ENCODE data around the gene AHRR.
"Not testable (repeated sequence)": the region's sequence is repeated elsewhere in the genome, so short reads cannot be mapped to it uniquely, and the experiment has no call there.

Gene AHRR

DNA sequence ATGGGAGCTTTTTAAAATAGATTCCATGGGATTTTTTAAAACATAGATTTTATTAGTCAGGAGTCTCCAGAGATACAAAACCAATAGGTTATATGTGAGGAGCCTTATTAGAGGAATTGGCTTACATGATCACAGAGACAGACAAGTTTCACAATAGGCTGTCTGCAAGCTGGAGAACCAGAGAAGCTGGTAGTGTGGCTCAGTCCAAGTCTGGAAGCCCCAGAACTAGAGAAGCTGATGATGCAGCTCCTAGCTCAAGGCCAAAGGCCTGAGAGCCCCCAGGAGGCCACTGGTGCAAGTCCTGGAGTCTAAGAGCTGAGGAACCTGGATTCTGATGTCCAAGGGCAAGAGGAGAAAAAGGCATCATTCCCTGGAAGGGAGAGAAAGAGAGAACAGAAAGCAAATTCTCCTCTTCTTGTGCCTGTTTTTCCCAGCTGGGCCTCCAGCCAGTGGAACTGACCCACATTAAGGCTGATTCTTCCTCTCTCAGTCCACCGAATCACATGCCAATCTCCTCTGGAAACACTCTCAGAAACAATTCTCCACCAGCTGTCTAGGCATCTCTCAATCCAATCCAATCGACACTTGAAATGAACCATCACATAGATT, 59.3 kb downstream of the AHRR start:
- no peak for DNase-seq

GRCh38 chr5:383066-383465, 61.6 kb downstream of the AHRR start:
- no peak for DNase-seq

DNA sequence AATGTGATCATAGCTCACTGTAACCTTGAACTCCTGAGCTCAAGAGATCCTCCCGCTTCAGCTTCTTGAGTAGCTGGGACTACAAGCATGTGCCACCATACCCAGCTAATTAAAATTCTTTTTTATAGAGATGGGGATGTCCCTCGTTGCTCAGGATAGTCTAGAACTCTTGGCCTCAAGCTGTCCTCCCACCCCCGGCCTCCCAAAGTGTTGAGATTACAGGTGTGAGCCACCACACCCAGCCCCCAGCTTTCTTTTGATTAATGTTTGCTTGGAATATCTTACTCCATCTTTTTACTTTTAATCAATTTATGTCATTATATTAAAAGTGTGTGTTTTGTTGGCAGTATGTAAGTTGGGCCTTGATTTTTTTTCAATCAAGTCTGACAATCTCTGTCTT, 62.1 kb downstream of the AHRR start:
- no peak for DNase-seq

- not testable (repeated sequence) for DNase-seq
Observed at GRCh38 chr5:384576-384975, 63.1 kb downstream of the AHRR start.

GRCh38 chr5:385321-385720, 63.8 kb downstream of the AHRR start:
- no peak for DNase-seq

DNA sequence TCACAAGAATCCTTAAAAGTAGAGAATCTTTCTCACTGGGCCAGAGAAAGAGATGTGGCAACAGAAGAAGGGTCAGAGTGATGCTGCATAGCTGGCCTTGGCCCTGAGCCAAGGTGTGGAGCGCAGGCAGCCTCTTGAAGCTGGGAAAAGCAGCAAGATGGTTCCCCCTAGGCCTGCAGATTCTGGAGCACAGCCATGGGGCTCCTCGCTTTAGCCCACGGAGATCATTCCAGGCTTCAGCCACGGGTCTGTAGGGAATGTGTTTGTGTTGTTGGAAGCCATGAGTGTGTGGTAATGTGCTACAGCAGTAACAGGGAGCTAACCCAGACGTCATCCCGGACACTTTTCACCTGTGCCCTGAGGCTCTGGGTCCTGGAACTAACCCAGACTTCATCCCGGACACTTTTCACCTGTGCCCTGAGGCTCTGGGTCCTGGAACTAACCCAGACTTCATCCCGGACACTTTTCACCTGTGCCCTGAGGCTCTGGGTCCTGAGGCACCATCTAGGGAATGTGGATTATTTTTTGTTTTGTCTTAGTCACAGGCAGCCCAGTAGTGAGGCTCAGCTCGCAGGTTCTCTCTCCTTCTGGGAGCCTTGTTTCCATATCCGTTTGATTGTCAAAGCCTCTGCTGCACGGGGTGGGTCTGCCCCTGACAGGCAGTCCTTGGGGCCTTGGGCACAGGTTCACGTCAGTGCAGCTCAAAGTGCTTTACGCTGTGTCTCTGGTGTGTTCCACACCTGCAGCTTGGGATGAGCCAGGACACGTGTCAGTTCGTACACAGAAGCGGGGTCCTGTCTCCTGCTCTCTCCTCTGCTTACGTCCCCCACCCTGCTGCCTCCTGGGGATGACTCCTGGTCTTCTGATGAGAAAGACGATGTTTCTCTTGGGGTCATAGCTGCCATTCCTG, 65.2 kb downstream of the AHRR start:
- no peak for DNase-seq

DNA sequence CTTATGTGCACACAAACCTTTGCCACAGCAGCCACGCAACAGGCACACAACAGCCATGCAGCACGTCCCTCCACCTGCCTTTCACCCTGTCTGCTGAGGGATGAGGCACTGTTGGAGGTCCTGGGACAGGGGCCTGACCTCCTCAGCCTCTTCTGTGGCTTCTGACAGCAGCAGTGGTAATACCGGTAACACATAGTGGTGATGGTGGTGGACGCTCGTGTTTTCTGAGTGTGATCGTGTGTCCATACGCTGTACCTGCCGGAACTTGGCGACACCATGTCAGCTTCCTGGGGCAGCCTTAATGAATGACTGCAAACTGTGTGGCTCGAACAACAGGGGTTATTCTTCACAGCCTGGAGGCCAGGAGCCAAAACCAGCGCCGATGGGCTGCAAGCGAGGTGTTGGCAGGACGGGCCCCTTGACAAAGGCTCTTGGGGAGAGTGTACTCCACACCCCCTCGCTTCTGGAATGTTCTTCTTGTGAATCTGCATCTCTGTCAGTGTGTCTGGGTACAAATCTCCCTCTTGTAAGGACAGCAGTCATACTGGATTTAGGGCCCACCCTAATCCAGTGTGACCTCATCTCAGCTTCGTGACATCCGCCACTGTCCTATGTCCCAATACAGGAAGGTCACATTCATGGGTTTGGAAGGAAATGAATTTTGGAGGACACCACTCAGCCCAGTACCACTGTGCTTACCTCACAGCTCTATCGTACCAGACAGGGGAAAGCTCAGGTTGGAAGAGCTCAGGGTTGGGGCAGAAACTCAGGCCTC, 66.2 kb downstream of the AHRR start:
- no peak for DNase-seq

DNA sequence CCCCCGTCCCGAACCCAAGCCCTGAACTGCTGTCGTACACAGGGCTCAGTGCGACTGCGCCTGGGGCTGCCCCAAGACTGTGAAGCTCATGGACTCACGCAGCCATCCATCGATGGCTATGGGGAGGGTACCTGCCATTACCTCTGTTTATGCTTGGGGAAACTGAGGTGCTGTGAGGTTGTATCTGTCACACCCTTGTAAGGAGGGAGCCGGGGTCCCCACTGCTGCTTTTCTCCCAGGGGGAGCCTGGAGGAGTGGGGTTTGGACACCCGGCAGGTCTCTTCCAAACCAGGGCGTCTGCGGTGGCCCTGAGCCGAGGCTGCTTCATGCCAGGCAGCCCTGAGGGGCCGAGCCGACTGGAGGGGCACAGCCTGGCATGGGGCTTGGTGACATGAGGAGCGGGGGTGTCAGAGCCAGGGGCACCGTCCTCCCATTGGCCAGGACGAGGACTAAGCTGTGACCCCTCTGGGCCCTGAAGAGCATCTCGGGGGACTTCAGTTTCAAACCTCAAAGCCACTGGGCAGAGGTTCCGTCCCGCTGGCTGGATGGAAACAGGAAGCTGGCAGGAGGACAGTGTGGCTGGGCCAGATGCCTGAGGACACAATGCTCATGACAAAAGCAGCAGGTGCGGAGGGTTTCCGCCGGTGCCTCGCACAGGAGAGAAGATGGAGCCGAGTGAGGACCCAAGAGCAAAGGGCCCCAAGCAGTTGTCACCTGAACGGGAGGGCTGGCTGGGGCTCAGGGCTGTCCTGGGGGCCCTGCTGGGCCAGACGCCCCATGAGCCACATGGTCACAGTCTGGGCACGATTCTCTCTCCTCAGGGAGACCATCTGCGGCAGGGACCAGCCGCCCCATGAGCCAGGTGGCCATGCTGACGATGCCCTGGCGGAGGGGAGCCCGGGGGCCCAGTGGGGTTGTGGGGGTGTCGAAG, 67.0 kb downstream of the AHRR start:
- no peak for DNase-seq

DNA sequence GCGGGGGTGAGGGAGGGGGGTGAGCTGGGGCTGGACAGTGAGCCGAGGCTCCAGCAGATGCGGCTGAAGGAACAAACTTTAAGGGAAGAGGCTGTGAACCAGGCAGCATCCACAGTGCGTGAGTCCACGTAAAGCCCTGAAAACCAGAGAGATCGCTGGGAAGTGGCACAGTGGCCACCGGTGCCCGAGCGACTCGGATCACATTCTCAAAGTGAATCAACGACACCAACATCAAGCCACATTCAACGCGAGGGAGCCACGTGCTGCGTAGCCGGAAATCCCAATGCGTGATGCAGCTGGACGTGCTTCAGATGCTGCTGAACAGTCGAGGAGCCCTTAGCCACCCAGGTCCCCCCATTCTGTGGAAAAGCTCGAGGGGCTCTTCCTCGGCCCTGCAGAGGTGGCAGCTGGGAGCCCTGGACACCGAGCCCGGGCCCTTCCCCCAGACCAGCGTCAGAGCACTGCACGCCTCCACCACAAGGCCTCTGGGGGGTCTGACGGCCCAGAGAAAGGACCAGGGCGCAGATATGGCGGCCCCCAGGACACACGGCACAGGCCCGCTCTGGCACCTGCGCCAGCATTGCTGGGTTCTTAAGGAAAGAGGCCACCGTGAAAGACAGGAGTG, 67.8 kb downstream of the AHRR start:
- no peak for DNase-seq

- DNase-seq: no peak
Observed at GRCh38 chr5:389891-390622, 68.5 kb downstream of the AHRR start.

- DNase-seq: no peak
Observed at GRCh38 chr5:390623-391491, 69.3 kb downstream of the AHRR start.

DNA sequence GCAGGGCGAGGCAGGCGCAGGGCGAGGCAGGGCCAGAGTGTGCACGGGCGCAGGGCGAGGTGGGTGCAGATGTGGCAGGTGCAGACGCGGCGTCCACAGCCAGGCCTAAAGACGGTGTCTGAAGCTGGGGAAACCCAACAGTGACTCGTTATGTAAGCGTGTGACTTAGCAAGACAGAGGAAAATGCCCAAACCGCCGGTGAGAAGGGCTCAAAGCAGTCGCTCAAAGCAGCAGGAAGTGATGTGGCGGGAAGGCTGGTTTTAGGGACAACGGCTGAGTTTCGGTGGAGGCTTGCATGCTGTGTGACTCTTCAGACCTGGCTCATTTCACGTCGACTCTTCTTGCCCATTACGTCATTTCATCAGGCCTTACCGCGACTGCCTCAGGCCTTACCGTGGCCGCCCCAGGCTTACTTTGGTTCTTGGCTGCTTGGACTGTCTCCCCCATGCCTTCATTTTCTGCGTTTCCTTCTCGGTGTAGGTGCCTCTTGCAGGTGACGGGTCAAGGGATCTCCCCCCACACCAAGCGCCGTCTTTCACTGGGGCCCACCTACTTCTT, 71.0 kb downstream of the AHRR start:
- peak; percentile 63 for DNase-seq

DNA sequence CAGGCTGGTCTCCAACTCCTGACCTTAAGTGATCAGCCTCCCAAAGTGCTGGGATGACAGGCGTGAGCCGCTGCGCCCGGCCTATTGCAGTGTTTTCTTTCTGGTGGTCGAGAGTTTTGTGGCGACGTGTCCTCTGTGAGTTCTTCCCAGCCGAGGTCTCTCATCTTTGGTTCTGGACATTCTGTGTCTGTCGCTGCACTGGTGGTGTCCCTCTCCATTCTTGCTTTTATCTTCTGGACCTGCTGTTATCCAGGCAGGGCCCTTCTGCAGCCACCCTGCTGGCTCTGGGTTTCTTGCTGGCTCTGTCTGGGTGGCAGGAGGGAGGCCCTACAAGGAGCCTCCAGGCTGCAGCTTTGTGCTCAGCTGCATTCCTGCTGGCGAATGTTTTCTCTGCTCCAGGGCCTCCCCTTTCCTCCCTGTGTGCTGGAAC, 72.3 kb downstream of the AHRR start:
- no peak for DNase-seq

DNA sequence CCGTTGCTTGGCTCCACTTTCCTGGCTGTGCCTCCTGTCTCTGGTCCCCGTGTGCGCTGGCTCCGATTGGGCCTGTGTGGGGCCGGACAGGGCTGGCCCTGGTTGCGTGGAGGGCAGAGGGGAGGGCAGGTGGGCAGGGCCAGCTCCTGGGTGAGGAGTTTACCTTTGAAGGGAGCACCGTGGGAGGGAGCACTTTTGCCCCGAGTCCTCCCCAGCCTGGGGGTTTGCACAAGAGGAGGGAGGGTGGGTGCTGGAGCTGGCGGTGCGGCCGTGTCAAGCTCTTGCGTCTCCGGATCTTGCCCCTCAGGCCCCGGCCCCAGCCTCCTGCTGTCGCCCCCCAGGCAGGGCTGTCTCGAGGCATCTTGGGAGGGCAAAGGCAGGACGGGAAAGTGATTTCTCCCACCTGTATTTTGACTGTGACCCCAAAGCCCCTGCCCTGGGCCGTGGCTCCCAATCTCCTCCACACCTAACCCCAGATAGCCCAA, 73.2 kb downstream of the AHRR start:
- DNase-seq: no peak

DNA sequence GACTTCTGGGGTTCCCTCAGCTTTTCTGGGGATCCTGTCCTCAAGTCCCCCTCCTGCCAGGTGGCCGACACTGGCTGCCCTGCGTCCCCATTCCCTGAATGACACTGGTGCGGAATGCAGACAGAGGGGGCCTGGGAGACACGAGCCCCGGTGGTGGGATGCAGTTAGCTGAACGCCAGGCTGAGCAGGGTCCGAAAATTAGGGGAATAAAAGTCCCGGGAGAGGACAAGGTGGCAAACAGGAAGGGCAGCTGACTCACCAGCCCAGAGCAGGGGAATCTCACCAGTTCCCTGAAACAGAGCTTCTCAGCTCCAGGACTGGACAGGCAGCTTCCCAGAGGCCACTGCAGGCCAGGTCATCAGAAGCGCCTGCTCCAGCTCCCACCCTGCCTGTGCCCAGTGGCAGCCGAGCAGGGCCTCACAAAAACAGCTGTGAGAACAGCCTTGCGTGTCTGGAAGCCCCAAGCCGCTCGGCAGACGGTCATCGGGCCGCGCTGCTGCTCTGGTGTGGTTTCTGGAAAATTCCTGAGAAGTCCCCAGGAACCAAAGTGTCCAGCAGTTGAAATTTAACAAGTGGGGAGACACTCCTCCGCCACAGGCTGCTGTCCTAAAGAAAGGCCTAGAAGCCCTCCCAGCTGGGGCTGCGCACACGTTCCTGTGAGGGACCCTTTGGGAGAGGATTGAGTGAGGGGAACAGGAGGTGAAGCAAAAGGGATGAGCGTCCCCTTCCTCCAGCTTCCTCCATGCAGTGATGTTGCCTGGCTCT, 73.8 kb downstream of the AHRR start:
- DNase-seq: no peak

DNA sequence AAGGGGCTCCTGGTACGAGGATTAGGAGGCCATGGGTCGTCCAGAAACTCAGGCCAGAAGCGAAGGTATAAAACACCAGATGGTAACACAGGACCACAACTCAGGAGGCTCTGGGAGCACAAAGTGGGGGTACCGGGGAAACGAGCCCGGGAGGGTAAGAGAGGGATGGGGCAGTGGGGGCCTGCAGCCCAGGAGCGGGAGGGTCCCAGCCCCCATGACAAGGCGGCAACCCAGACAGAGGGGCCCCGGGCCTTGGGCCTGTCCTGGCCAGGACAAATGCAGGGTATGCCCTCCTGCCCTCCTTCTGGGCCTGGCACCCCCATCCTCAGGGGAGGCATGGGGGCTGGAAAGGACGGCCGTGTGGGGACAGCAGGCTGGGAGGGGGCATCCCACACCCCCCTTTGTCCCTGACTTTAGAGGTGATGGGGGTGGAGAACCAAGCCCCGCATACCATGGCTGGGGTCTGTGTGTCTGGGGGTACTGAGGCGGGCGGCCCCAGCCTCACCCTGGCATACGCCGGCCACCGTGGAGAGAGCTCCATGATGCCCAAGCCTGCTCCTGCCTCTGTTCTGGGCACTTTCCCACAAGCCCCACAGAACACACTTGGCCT, 74.5 kb downstream of the AHRR start:
- DNase-seq: no peak

- DNase-seq: no peak
Observed at GRCh38 chr5:396531-396961, 75.0 kb downstream of the AHRR start.

DNA sequence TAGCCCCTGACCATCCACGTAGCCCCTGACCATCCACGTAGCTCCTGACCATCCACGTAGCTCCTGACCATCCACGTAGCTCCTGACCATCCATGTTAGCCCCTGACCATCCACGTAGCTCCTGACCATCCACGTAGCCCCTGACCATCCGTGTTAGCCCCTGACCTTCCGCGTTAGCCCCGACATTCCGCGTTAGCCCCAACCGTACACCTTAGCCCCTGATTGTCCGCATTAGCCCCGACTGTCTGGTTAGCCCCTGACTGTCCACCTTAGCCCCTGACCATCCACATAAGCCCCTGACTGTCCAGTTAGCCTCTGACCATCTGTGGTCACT, 76.6 kb downstream of the AHRR start:
- DNase-seq: not testable (repeated sequence)
